Measurements from ENCODE around the gene LIPG.
"Not testable (repeated sequence)": the region's sequence is repeated elsewhere in the genome, so short reads cannot be mapped to it uniquely, and the experiment has no call there.

The LIPG gene

DNA sequence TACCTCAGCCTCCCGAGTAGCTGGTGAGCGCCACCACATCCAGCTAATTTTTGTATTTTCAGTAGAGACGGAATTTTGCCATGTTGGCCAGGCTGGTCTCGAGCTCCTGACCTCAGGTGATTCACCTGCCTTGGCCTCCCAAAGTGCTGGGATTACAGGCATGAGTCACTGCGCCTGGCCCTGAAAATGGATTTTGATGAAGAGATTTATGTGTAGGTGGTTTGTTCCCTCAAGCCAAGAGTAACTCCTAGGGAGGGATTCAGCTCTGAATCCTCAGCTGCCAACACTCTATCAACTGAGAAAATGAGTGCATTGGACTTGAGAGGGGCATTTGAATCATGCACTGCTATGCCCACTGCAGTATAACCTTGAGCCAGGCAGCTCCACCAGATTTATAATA, 17.5 kb upstream of the LIPG start:
- in situ Hi-C loops (cut with MboI; ENCODE audit: low sequenced_read_pairs): no loop called here

DNA sequence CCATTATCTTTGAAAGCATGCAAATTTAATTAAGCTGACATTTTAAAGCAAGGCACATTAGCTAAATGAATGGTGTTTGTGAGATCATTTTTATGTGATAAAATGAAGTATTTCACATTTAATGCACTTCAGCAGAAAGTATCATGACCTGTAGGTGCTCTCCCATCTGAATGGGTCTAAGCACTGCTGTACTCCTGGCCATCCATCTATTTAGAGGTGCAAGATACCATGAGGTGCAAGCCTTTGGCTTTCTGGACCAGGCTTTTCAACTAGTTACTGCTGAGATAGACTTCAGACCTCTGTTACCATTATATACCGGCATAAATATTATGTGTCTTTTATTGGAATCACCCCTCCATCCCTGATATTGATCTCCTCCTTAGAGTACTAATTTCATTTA, 15.6 kb upstream of the LIPG start:
- in situ Hi-C loops (cut with MboI; ENCODE audit: low sequenced_read_pairs): no loop called here

DNA sequence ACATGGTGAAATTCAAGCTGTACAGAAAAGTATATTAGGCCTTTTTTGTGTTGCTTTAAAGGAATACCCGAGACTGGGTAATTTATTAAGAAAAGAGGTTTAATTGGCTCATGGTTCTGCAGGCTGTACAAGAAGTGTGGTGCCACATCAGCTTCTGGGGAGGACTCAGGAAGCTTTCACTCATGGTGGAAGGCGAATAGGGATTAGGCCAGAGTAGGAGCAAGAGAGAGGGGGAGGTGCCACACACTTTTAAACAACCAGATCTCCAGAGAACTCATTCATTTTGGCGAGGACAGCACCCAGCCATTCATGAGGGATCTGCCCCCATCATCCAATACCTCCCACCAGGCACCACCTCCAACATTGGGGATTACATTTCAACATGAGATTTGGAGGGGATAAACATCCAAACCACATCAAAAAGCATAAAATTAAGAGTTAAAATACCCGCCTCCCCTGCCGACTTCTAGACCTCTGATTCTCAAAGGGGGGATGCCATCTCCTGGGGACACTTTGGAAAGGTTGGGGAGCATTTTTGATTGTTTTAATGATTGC, 15.1 kb upstream of the LIPG start:
- in situ Hi-C loops (cut with MboI; ENCODE audit: low sequenced_read_pairs): no loop called here

DNA sequence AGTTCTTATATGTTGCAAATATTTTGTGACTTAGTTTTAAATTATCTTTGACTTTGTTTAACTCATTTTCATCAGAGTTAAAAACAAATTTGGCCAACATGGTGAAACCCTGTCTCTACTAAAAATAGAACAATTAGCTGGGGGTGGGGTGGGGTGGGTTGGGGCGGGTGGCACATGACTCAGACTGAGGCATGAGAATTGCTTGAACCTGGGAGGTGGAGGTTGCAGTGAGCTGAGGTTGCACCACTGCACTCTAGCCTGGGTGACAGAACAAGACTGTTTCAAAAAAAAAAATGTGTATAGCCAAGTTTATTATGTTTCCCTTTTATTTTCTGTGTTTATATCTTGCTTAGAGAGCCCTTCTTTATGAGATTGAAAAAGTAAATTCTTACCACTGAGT, 14.2 kb upstream of the LIPG start:
- in situ Hi-C loops (cut with MboI; ENCODE audit: low sequenced_read_pairs): no loop called here

DNA sequence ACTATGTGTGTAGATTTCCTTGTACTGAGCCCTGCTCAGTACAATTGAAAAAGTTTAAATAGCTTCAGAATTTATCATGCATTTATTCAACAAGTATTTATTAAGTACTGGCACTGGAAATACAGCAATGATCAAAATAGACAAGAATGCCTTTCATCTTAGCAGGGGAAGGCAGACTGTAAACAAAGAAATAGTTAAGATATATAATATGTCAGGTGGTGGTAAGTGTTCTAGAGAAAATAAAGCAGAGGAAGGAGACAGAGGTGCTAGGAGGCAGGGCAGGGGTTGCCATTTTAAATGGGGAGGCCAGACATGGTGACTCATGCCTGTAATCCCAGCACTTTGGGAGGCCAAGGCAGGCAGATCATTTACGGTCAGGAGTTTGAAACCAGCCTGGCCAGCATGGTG, 13.6 kb upstream of the LIPG start:
- in situ Hi-C loops (cut with MboI; ENCODE audit: low sequenced_read_pairs): no loop called here

DNA sequence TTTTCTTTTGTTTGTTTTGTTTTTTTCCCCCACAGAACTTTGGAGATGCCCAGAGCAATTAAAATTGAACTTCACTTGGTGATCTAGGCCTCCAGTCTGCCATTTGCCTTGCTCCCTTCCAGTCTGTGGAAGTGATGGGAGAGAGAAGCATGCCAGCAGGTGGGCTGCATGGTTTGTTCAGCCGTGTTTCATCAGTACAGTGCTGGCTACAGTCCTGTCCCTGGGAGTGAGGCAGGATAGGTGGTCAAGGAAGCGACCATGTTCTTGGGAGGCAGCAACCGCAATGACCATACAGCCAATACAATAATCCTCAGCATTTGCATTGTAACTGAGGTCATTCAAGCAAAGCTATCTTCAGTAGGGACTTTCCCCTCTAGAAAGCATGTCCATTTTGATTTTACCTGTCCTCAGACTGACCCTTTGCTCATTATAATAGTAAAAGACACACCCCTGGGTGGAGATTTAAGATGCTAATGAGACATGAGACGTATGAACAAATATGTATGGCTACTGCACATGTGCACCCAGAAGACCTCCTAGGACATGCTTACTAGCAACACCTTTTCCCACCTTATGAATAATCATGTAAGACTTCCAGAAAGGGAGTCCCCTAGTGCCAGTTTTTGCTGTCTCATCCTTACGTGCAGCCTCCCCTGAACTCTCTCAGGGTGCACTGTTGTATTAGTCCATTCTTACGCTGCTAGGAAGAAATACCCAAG, 11.1 kb upstream of the LIPG start:
- in situ Hi-C loops (cut with MboI; ENCODE audit: low sequenced_read_pairs): no loop called here

DNA sequence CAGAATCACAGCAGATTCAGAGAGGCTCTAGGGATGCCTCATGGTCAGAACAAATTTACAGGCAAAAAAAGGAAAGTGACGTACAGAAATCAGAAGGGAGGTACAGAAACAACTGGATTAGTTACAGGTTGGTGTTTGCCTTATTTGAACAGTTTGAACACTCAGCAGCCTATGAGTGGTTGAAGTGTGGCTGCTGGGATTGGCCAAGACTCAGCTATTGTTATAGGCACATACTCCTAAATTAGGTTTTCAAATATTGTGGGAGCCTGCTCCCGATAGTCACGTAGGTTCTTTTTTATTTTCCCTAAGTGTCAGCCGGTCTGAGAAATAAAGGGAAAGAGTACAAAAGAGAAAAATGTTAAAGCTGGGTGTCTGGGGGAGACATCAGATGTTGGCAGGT, 8.9 kb upstream of the LIPG start:
- in situ Hi-C loops (cut with MboI; ENCODE audit: low sequenced_read_pairs): no loop called here

DNA sequence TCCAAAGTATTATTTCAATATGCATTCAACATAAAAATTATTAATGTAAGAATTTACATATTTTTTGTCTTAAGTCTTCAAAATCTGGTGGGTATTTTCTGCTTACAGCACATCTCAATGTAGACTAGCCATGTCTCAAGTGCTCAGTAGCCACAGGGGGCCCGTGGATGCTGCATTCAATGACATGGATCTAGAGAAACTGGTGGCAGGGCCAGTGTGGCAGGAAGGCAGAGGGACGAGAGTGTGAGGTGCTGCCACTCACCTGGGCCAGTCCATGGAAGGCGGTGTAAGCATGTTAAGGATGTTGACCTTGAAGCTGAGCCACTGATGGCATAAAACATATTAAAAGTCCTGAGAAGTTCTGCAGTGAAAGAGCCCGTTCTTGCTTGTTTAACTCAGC, 6.2 kb upstream of the LIPG start:
- in situ Hi-C loops (cut with MboI; ENCODE audit: low sequenced_read_pairs): no loop called here

DNA sequence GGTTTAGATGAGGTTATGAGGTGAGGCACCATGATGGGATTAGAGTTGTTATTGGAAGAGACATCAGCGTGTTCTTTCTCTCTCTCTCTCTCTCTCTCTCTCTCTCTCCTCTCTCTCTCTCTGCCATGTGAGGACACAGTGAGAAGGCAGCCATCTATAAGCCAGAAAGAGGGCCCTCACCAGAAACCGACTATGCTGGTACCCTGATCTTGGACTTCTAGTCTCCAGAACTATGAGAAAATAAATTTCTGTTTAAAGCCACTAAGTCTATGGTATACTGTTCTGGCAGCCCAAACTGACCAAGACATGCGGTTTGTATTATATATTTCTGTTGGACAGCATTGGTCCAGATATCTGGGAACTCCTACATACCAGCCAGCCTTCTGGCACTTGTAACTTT, 3.5 kb upstream of the LIPG start:
- in situ Hi-C loops (cut with MboI; ENCODE audit: low sequenced_read_pairs): no loop called here

DNA sequence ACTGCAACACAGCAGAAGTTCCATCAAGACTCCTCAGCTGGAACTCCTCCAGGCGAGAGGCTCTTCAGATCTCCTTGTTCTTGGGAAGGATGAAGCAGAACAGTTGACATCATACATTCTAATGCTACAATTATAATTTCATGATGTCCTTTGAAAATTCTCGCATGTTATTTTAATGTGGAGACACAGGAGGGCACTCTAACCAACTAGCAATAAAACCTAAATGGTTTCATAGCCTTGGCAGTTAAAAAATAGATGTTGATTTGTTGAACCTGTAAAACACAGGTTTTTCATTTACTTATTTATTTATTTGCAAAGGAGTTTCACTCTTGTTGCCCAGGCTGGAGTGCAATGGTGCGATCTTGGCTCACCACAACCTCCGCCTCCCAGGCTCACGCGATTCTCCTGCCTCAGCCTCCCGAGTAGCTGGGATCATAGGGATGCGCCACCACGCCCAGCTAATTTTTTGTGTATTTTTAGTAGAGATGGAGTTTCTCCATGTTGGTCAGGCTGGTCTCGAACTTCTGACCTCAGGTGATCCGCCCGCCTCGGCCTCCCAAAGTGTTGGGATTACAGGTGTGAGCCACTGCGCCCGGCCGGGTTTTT, 2.4 kb upstream of the LIPG start:
- in situ Hi-C loops (cut with MboI; ENCODE audit: low sequenced_read_pairs): not testable (repeated sequence)

DNA sequence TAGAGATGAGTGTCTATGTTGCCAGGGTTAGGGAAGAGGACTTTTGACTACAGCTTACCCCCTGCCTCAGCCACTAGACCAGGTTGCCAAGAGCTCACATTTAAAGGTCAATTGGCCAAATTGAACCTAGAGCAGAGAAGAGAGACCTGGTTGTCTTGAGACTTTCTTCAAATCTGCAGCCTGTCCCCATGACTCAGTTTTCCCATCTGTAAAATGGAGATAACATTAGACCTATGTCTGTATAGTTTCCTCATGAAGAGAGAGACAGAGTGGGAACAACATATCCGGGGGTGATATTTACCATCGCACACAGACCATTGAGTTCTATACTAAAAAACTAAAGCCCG, 1.6 kb upstream of the LIPG start:
- in situ Hi-C loops (cut with MboI; ENCODE audit: low sequenced_read_pairs): no loop called here

DNA sequence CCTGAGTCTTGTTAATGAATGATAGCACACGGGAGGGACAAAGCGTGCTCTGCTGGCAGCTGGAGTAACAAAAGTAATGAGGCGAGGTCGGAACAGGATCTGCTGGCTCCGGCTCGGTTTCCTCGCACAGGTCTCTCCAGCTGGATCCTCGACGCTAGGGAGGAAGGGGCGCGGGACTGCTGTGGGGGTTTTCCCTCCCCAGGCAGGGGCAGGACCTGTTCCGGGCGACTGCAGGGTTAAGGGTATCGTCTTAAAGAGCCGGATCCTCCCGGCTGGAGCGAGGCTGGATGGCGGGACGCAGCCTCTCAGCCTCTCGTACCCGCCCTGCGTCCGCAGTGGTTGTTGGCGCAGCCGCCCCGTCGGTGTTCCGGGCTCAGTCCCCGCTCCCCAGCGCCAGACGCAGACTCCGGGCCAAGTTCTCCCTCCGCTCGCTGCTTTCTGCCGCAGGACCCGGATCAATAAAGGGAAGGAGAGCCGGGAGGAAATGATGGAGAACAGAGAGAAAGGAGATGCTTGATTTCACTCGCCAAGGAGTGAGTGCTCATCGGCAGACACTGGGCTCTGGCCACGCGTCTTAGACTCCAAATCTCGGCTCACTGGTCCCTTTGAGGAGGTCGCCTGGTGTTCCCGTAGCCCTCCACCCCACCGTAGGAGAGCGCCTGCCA, 1.1 kb upstream of the LIPG start:
- in situ Hi-C loops (cut with MboI; ENCODE audit: low sequenced_read_pairs): no loop called here

DNA sequence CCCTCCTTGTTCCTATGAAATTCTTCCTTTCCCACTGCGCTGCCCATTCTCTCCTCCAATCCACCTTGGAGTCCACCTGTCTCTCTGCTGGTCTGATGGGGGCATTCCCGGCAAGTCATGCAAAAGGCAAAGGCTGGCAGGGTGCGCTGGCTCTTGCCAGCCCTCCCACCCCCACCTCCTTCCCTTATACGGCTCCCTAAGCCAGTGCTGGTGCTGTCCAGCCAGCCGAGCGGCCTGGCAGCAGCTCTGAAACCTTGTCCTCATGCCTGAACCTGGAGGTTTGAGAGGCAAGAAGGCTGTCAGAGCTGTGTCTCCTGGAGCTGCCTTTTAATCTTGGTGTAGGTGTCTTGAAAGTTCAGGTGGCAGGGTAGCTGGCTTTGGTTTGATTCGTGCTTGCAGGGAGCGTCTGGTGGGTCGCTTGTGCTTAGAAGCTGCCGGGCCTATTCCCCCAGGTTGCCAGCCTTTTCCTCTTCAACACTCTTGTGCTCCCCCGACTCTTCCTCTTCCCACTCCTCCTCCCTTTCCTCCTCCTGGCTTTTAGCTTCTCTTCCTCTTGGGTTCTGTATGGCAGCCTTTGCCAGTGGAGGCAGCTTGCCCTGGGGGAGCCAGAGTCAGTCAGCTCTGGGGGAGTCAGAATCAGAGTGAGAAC, 748 bp downstream of the LIPG start:
- in situ Hi-C loops (cut with MboI; ENCODE audit: low sequenced_read_pairs): no loop called here

DNA sequence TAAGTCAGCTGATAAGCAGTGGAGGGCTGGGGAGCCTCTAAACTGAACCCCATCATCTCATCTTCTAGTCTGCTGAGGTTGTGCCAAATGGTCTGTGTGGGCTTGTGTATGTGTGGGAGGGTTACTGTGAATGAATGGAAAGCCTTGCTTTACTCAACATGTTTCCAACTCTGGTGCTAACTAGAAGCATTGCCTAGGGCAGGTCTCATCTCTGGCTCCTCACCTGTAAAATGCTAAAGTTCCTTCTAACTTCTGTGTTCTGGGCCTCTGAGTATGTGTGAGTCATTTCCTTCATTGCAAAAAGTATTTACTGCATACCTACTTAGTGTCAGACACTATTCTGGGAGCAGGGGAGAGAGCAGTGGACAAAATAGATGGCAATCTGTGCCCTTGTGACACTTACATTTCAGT, 1.3 kb downstream of the LIPG start:
- in situ Hi-C loops (cut with MboI; ENCODE audit: low sequenced_read_pairs): no loop called here

DNA sequence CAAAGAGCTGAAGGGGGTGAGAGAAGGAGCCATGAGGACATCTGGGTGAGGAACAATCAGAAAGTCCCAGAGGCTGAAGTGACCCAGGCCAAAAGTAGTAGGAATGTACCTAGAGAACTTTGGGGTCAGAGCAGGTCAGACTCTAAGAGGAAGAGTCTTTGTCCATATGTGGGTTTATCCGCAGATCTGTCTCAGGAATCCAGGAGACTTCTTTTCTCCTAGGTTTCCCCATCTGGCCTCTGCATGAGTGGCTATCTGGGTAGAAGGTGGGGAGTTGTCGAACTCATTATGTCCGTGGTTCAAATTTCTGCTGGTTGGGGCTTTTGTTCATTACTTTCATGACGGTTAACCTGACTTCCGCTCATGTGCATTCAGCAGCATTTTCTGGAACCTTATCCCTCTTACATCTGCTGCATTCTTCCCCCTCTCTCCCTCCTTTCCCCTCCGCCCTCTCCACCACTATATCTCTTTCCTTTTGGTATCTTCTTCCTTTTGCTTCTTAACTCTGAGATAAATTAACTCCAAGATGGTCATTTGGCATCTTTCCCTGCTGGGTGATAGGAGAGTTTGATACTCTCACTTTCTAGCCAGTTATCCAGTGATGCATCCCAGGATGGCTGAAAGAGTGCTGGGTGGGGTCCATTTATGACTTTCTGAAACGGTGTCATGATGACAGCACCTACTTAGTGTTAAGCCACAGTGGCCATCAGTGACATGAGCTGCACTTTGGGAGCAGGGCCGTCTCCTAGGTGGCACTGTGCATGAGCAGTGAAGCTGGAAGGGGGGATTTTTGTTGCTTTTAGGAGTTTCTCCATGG, 2.1 kb downstream of the LIPG start:
- in situ Hi-C loops (cut with MboI; ENCODE audit: low sequenced_read_pairs): no loop called here

DNA sequence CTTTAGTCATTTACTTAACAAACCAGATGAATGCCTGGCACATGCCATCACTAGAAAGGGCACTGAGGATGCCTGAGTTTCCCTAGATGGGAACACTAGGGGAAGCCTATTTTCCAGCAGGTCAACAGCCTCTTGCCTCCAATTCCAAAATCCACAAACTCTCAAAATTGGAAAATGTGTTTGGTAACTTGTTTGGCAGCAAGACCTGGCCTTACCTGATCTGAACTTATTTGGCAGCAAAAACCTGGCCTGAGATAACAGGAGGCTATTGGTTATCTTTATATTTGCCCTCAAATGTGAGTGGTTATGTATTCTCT, 2.6 kb downstream of the LIPG start:
- in situ Hi-C loops (cut with MboI; ENCODE audit: low sequenced_read_pairs): no loop called here

DNA sequence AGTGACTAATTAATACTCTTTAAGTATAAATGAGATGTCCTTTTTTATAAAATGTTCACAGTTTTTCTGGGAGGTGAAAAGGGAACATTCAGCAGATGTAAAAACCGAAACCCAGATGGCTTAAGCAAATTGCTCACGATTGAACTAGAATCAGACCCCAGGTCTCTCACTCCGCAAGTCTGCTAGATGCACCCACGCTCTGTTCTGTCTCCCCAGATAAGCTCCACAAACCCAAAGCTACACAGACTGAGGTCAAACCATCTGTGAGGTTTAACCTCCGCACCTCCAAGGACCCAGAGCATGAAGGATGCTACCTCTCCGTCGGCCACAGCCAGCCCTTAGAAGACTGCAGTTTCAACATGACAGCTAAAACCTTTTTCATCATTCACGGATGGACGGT, 3.2 kb downstream of the LIPG start:
- in situ Hi-C loops (cut with MboI; ENCODE audit: low sequenced_read_pairs): no loop called here

DNA sequence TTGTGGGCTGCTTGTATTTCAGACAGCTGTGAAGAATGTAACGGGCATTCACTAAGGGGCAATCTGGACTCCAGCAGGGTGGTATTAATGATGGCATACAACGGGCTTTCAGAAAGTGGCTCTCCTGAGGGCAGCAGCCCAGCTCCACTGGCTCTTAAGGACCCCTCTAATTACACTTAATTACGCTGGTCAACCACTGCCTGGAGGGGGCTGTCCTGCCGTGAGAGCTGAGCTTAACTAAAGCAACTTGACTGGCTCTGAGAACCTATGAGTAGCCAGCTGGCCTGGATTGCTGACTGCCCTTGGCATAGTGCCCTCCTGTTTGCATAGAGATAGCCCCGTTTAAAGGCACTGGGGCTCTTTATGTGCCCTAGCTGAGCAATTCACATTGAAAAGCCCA, 3.8 kb downstream of the LIPG start:
- in situ Hi-C loops (cut with MboI; ENCODE audit: low sequenced_read_pairs): no loop called here

DNA sequence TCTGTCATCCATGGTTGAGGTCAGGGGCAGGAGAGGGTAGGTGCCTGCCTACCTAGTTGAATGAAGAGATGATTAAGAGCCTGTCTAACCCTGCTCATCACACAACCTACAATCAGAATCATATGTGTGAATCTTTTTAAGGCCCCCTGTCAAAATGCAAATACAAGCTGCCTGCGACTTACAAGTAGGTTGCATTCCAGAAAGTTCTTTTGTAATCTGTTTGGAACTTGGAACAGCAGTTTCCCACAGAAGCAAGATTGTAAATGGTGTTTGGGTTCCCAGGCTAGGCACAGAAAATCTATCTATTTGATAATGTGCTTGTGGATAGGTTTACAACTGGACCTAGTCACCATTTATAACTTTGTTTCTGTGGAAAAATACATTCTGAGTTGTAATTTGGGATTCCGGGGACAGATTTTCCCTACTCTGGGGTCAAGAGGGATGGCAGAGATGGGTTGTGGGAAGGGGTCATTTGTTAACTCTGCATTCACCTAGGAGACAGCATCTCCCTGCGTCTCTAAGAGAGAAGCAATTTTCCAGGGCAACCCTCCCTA, 4.4 kb downstream of the LIPG start:
- in situ Hi-C loops (cut with MboI; ENCODE audit: low sequenced_read_pairs): no loop called here

DNA sequence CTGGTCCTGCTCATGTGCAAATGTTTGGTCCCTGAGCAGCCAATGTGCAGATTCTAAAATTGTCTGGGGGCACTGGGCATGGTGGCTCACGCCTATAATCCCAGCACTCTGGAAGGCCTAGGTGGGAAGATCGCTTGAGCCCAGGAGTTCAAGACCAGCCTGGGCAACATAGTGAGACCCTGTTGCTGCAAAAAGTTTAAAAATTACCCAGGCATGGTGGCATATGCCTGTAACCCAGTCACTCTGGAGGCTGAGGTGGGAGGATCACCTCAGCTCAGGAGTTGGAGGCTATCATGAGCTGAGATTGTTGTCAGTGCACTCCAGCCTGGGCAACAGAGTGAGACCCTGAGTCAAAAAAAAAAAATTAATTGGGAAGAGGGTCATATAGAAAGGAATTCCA, 5.1 kb downstream of the LIPG start:
- in situ Hi-C loops (cut with MboI; ENCODE audit: low sequenced_read_pairs): no loop called here

DNA sequence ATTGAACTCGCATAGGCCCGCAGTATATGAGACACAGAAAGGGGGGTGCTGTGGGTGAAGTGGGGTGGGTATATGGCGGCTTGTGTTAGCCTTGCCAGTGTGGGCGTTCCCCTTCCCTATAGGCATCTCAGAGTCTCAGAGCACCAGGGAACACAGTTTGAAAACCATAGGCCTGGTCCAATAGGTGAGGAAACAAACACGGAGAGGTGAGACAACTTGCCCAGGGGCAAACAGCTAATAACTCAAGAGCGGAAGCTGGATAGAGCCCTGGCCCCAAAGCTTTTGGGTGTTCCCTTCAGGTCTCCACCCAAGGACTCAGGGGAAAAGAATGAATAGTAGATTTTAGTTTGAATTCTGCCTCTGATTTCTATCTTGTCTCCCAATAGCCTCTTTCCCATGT, 7.9 kb downstream of the LIPG start:
- in situ Hi-C loops (cut with MboI; ENCODE audit: low sequenced_read_pairs): no loop called here
